ENCODE measurements around the gene IPO13.

Gene IPO13

DNA sequence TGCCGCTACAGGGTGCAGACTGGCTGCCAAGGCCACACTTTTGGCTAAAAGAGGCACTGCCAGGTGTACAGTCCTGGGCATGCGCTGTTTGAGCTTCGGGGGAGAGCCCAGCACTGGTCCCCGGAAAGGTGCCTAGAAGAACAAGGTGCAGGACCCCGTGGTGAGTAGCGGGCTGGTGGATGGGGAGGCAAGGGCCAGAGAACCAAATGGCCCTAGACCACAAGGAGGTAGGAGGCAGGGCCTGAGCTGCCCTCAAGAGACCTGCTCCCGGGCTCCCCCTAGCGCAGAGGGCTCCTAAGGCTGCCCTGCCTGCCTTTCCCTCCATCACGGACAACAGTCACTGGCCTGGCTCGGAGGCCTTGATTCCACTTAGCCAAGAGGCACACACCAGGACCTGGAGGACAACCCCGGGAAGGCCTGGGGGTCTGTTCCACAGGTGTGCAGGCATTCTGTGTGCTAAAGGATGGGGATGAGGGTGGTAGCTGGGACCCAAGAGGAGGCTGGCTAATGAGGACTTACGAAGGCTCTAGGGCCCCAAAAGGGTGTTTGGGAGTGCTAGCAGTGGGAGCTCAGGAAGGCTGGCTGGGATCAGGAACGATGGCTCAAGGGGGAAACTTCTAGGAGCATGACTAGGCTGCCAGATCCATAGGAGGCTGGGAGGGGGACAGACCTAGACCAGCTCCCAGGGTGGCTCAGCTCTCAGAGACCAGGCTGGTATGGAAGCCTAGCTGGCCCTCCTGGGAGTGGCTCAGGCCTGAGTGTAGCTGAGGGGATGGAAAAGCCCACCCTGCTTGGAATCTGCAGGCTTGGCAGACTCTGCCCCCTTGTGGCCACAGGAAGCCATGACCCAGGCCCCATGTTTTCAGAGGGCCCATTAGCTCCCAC, 12.4 kb upstream of the IPO13 start:
- Histone ChIP-seq H3K4me3 (no peak overlapping the region; a peak in 3 of 20 replicates), H3K9me3 (replicated peaks in 1 of 11) (peaks cover 0 to 4% (median 0%) of the 10 kb centered on the region in 11 experiments; a peak in 1 of 22 replicates), H3K27me3 (peaks cover 53 to 67% (median 62%) of the 10 kb centered on the region in 11 experiments), H3K9ac (peak overlapping the region in 3 of 11 experiments; percentile 7 to 31 (median 21); a peak in 2 of 22 replicates), H3K4me1 (peaks cover 43 to 73% (median 64%) of the 10 kb centered on the region in 10 experiments), H3K4me2 (peak overlapping the region; percentile 36 to 80 (median 71); a peak in 21 of 22 replicates), H4K20me1 (peaks cover 0 to 58% (median 33%) of the 10 kb centered on the region in 11 experiments; a peak in 19 of 22 replicates), H3K27ac (no peak overlapping the region), H3K36me3 (peaks cover 0 to 35% (median 15%) of the 10 kb centered on the region in 11 experiments; a peak in 14 of 22 replicates)
- TF ChIP-seq Cebpa-rat (IDR thresholded peaks at IDR 0.05): no peak

DNA sequence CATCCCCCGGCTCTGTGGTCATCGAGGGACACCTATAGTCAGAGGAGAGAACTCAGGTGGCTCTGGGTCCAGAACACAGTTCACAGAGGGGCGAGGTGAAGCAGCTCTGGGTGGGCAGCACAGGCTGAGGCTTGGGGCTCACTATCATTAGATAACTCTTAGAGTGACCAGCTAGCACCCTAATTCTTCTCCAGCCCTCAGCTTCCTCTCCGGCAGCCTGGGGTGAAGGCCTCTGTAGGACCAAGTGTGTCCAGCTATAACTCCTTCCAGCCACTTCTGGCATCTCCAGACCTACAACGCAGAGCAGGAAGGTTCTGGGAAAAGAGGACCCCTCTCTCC, 11.8 kb upstream of the IPO13 start:
- no peaks in the 10 kb centered on the region for H3K9me3 ChIP-seq (replicated peaks in 1 of 11)
- H3K27ac ChIP-seq: no peak overlapping the region
- peaks cover 0 to 64% (median 36%) of the 10 kb centered on the region in 11 experiments; a peak in 19 of 22 replicates for H4K20me1 ChIP-seq
- H3K36me3 ChIP-seq: peaks cover 0 to 35% (median 11%) of the 10 kb centered on the region in 11 experiments; a peak in 14 of 22 replicates
- H3K4me1 ChIP-seq: peaks cover 42 to 71% (median 60%) of the 10 kb centered on the region in 10 experiments
- H3K4me2 ChIP-seq: peak overlapping the region in 1 of 11 experiments; percentile 69; a peak in 2 of 22 replicates
- no peak for TF ChIP-seq Cebpa-rat (IDR thresholded peaks at IDR 0.05)
- no peak overlapping the region for H3K9ac ChIP-seq
- H3K4me3 ChIP-seq: no peak overlapping the region
- H3K27me3 ChIP-seq: peaks cover 53 to 67% (median 62%) of the 10 kb centered on the region in 11 experiments

DNA sequence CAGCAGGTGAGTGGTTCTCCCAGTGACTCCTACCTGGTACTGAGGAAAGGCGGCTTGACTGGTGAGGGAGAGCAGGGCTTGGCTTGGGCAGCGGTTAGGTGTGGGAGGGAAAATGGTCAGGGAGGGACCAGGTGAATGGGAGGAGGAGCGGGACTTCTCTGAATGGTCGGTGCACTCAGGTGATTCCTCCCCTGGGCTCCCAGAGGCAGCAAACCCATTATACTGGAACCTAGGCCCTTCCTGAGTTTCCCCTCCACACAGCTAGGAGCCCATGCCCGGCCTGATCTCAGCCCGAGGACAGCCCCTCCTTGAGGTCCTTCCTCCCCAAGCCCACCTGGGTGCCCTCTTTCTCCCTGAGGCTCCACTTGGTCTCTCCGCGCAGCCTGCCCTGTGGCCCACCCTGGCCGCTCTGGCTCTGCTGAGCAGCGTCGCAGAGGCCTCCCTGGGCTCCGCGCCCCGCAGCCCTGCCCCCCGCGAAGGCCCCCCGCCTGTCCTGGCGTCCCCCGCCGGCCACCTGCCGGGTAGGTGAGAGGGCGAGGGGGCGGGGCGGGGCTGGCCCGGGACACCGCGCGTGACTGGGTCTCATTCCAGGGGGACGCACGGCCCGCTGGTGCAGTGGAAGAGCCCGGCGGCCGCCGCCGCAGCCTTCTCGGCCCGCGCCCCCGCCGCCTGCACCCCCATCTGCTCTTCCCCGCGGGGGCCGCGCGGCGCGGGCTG, 10.9 kb upstream of the IPO13 start:
- TF ChIP-seq Cebpa-rat (IDR thresholded peaks at IDR 0.05): no peak

DNA sequence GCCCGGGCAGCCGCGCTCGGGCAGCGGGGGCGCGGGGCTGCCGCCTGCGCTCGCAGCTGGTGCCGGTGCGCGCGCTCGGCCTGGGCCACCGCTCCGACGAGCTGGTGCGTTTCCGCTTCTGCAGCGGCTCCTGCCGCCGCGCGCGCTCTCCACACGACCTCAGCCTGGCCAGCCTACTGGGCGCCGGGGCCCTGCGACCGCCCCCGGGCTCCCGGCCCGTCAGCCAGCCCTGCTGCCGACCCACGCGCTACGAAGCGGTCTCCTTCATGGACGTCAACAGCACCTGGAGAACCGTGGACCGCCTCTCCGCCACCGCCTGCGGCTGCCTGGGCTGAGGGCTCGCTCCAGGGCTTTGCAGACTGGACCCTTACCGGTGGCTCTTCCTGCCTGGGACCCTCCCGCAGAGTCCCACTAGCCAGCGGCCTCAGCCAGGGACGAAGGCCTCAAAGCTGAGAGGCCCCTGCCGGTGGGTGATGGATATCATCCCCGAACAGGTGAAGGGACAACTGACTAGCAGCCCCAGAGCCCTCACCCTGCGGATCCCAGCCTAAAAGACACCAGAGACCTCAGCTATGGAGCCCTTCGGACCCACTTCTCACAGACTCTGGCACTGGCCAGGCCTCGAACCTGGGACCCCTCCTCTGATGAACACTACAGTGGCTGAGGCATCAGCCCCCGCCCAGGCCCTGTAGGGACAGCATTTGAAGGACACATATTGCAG, 10.2 kb upstream of the IPO13 start:
- TF ChIP-seq Cebpa-rat (IDR thresholded peaks at IDR 0.05): no peak
- no peaks in the 10 kb centered on the region for H3K9me3 ChIP-seq (replicated peaks in 1 of 11)
- H3K27ac ChIP-seq: no peak overlapping the region
- peaks cover 0 to 64% (median 38%) of the 10 kb centered on the region in 11 experiments; a peak in 19 of 22 replicates for H4K20me1 ChIP-seq
- H3K9ac ChIP-seq: peak overlapping the region in 9 of 11 experiments; percentile 22 to 70 (median 57); a peak in 13 of 22 replicates
- H3K4me3 ChIP-seq: peak overlapping the region; percentile 47 to 70 (median 58)
- H3K27me3 ChIP-seq: peaks cover 53 to 67% (median 62%) of the 10 kb centered on the region in 11 experiments
- H3K36me3 ChIP-seq: peaks cover 0 to 31% (median 9%) of the 10 kb centered on the region in 11 experiments; a peak in 13 of 22 replicates
- peaks cover 28 to 55% (median 45%) of the 10 kb centered on the region in 10 experiments; a peak in 19 of 20 replicates for H3K4me1 ChIP-seq
- peak overlapping the region; percentile 81 to 93 (median 87) for H3K4me2 ChIP-seq

More for the DNA sequence above, 10.9 kb upstream of the IPO13 start:
- peak overlapping the region; percentile 47 to 70 (median 58) for H3K4me3 ChIP-seq
- H3K4me2 ChIP-seq: peak overlapping the region; percentile 81 to 93 (median 87)
- H4K20me1 ChIP-seq: peaks cover 0 to 69% (median 38%) of the 10 kb centered on the region in 11 experiments; a peak in 19 of 22 replicates
- peak overlapping the region in 9 of 11 experiments; percentile 22 to 70 (median 57); a peak in 13 of 22 replicates for H3K9ac ChIP-seq
- peaks cover 32 to 62% (median 52%) of the 10 kb centered on the region in 10 experiments for H3K4me1 ChIP-seq
- H3K27ac ChIP-seq: no peak overlapping the region
- H3K9me3 ChIP-seq (replicated peaks in 1 of 11): no peaks in the 10 kb centered on the region
- peaks cover 0 to 31% (median 9%) of the 10 kb centered on the region in 11 experiments; a peak in 13 of 22 replicates for H3K36me3 ChIP-seq
- peaks cover 53 to 67% (median 62%) of the 10 kb centered on the region in 11 experiments for H3K27me3 ChIP-seq

DNA sequence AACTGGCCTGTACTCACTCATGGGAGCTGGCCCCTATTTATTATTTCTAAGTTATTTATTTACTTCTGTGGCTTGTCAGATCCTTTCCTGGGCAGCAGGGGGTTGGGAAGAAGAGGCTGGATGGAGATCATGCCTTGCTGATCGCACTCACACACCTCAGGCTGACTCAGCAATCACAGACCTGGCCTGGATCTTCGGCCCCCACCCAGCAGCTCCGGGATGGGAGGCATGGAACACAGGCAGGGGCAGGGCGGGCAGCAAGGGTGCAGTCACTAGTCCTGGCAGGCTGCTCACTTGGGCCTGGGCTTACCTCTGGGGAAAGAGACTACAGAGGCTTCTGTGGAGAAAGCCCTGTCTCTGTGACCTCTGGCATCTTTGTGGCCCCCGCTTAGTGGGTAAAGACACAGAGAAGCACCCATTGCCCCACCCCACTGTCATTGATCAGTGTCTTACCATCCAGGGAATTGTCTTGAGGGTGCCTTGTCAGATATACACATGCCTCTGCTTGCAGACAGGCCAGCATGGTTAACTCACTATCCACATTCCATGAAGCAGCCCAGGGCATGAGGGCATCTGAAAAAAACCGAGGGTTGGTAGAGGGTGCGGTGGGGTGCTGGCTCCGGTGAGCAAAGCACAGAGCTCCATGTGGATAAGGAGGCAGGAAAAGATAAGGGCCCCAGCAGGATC, 9.4 kb upstream of the IPO13 start:
- Histone ChIP-seq H3K36me3 (peaks cover 0 to 31% (median 9%) of the 10 kb centered on the region in 11 experiments; a peak in 13 of 22 replicates), H3K9ac (no peak overlapping the region), H3K27ac (no peak overlapping the region), H3K4me1 (peaks cover 34 to 48% (median 38%) of the 10 kb centered on the region in 10 experiments), H3K9me3 (replicated peaks in 1 of 11) (no peaks in the 10 kb centered on the region), H3K4me3 (no peak overlapping the region), H3K4me2 (no peak overlapping the region), H3K27me3 (peaks cover 51 to 64% (median 58%) of the 10 kb centered on the region in 11 experiments), H4K20me1 (peaks cover 0 to 60% (median 38%) of the 10 kb centered on the region in 11 experiments; a peak in 19 of 22 replicates)
- no peak; a peak in 1 of 22 replicates for TF ChIP-seq Cebpa-rat (IDR thresholded peaks at IDR 0.05)

DNA sequence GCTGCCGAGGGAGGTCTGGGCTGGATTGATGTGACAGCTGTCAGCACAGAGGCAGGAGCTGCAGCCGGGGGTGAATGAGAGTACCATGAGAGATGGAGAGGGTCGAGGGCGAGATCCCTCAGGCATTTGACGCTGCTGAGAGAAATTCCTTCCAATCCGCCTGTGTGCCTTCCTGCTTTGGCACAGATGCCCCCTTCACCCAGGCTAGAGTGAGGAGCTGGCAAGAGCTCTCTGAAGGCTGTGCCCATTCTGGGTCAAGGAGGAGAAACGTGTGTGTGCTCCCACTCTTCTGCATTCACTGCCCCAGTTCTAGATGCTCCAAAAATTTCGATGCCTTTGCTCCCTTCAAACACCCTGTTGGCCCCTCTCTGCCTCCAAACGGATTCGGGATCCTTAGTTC, 8.4 kb upstream of the IPO13 start:
- no peak overlapping the region for H3K4me3 ChIP-seq
- peaks cover 40 to 54% (median 48%) of the 10 kb centered on the region in 11 experiments for H3K27me3 ChIP-seq
- TF ChIP-seq Cebpa-rat (IDR thresholded peaks at IDR 0.05): no peak
- no peak overlapping the region for H3K9ac ChIP-seq
- H3K4me1 ChIP-seq: peaks cover 24 to 41% (median 35%) of the 10 kb centered on the region in 10 experiments
- peaks cover 0 to 60% (median 39%) of the 10 kb centered on the region in 11 experiments; a peak in 19 of 22 replicates for H4K20me1 ChIP-seq
- no peak overlapping the region for H3K27ac ChIP-seq
- H3K4me2 ChIP-seq: no peak overlapping the region
- H3K9me3 ChIP-seq (replicated peaks in 1 of 11): no peaks in the 10 kb centered on the region
- H3K36me3 ChIP-seq: peaks cover 0 to 31% (median 10%) of the 10 kb centered on the region in 11 experiments; a peak in 13 of 22 replicates

DNA sequence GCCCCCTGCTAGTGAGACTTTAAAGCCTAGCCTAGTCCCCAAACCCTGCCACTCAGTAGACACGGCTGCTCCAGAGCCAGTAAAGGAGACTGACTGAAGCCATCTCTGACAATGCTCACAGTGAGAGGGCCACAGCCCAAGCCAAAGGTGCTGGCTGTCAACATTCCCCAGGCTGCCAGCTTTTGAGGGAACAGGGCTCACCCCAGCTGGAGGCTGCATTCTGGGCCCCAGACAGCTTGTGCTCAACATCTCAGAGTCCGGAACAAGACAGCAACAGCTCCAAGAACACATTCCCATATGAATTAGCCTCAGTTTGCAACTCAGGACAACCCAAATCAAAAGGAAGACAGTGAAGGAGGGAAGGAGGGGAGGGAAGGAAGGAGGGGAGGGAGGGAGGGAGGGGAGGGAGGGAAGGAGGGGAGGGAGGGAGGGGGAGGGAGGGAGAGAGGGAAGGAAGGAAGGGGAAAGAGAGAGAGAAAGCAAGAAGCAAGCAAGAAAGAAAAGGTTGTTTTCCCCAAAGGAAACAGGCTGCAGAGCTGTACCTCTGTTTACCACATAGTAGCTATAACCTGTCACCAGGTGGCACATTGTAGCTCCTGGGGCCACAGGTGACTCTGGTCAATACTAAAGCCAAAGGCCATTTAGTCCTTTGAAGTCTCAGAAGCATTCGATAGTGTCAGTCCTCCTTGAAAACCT, 7.7 kb upstream of the IPO13 start:
- no peak overlapping the region for H3K4me3 ChIP-seq
- no peak overlapping the region for H3K9ac ChIP-seq
- peaks cover 19 to 36% (median 32%) of the 10 kb centered on the region in 10 experiments for H3K4me1 ChIP-seq
- H3K27me3 ChIP-seq: peaks cover 33 to 47% (median 41%) of the 10 kb centered on the region in 11 experiments
- peak overlapping the region in 2 of 11 experiments; percentile 15 to 42; a peak in 3 of 22 replicates for H3K4me2 ChIP-seq
- TF ChIP-seq Cebpa-rat (IDR thresholded peaks at IDR 0.05): no peak
- H3K36me3 ChIP-seq: peaks cover 0 to 34% (median 10%) of the 10 kb centered on the region in 11 experiments; a peak in 13 of 22 replicates
- H4K20me1 ChIP-seq: peaks cover 0 to 59% (median 39%) of the 10 kb centered on the region in 11 experiments; a peak in 19 of 22 replicates
- no peaks in the 10 kb centered on the region for H3K9me3 ChIP-seq (replicated peaks in 1 of 11)
- no peak overlapping the region for H3K27ac ChIP-seq

Data from BLaER1 treated with 17β-estradiol and CSF1 and Interleukin-3, amounts not matched to agents 10 nM and 100 nM (cell line).